Stimulated activated CD4-positive, alpha-beta T cell treated with anti-CD3 and anti-CD28 coated beads, Interleukin-15, amount 100 ng/mL, for 24 hours (primary cell): ENCODE data around the gene CASTOR2.
"Not testable (repeated sequence)": the region's sequence is repeated elsewhere in the genome, so short reads cannot be mapped to it uniquely, and the experiment has no call there.

Source experiments
- DNase-seq: peaks from one replicate; pipeline ENCODE4 v3.0.0-alpha.2; 2020

CASTOR2 gene

DNA sequence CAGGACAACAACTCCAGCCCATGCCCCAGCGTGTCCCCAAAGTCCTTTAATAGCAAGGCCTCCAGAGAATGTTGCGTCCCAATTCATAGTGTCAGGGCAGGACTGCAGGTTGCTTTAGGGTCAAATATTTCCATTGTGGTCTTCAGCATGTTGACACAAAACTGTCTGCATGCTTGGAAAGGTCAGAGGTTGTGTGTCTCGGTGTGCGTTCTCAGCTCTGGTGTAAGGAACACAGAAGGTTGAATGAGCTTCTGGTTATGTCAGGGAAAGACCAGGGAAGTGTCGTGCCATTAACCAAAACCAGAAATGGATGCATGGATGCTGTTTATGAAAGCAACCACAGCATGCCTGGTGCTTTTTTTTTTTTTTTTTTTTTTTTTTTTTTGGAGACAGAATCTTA is 31.9 kb downstream of the CASTOR2 start:
- not testable (repeated sequence) for DNase-seq

DNA sequence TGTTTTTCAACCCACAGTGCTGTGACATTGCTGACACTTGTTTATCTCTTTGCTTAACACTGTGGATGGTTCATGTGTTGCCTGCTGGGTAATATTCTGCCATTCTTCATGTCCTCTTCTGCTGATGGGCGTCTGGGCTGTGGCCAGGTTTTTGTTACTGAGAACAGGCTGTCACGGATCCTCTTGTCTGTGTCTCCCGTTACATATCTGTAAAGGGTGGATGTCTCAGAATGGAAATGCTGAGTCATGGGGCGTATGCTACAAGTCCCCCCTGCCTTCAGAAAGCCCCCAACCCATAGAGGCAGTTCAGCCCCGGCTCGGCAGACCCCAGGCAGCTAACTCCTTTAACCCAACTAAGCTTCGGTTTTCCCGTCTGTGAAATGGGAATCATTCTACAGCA is 33.3 kb downstream of the CASTOR2 start:
- not testable (repeated sequence) for DNase-seq

DNA sequence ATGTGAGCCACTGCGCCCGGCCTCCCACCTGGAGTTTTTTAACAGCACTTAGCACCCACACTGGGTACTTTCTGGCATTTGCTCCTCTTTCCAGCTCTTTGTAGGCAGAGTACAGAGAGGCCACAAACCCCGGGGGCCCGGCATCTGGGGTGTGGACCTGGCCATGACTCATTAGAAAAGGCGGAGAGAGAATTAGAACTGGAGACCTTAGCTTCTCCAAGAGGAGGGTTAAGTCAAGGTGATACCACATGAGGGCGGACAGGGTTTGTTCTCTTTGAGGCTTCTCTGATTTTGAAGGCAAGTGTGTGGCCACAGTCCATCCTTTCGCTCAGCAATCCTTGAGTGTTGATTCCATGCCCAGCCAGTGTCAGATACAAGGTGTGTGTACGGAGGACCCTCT is 36.9 kb downstream of the CASTOR2 start:
- DNase-seq, result not testable (repeated sequence)

DNA sequence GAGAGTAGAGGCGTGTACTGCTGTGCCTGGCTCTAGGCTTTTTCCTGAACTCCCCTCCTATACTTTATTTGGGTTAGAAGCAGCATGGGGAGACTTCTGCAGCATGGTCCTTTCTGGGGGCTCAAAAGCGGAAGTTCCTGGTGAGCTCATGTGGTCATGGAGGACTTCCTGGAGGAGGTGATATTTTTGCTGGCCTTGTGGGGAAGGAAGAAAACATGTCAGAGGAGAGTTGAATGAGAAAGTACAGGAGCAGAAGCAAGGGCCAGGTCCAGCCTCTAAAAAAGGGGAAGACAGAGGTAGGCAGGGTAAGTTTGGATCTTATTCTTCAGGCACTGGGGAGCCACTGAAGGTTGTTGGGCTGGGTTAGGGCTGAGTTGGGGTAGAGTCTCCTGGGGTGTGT is 45.5 kb downstream of the CASTOR2 start:
- DNase-seq, result no peak

DNA sequence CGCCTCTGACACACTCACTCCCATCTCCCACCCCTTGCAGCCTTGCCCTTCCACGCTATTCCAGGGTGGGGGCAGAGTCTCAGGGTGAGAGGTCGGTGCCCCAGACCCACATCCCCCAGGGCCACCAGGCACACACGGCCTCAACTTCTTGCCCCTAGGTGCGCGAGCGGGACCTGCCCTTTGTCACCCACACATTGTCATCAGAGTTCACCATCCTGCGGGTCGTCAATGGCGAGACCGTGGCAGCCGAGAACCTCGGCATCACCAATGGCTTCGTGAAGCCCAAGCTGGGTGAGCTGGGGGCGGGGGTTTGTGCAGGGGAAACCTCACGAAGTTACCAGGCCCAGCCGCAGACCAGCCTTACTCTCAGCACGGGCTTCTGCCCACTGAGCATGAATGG is 53.3 kb downstream of the CASTOR2 start:
- DNase-seq, result no peak

DNA sequence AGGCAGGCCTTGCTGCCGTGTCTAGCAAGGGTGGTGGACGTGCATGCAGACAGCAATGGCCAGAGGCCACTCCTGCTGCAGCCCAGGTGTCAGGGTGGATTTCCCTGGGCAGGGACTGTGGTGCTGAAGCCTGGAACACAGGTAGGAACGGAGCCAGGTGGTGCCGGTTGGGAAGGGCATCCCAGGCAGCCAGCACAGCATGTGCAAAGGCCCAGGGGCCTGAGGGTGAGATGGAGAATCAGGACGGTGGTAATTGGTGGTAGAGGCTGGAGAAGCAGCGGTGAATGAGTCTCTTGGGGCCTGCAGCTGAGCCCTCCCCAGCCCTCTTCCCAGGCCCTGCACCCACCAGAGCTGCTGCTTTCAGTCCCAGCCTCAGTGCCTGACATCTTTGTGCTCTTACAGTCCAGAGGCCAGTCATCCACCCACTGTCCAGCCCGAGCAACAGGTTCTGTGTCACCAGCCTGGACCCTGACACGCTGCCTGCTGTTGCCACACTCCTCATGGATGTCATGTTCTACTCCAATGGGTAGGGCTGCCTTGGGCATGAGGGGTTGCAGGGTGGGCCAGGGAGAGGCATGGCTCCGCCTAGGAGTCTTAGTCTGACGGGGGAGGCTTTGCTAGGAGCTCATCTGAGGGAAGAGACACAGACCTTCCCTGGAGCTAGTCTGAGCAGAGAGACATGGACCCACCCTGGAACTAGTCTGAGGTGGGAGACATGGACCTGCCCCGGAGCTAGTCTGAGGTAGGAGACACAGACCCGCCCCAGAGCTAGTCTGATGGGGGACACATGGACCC is 54.3 kb downstream of the CASTOR2 start:
- DNase-seq, result no peak

DNA sequence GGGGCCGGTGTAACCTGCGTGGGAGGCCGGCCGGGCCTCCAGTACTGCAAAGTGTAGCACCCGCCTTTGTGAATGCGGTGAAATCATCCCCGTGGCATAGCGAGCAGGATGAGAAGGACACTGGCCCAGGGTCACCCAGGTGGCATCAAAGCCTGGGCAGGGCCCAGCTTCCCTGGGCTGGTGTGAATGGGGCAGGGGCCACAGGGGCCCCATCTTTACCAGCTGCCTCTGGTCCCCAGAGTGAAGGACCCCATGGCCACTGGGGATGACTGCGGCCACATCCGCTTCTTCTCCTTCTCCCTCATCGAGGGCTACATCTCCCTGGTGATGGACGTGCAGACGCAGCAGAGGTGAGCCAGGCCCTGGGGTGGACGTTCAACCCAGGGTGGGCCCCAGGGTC is 55.3 kb downstream of the CASTOR2 start:
- DNase-seq, result no peak

DNA sequence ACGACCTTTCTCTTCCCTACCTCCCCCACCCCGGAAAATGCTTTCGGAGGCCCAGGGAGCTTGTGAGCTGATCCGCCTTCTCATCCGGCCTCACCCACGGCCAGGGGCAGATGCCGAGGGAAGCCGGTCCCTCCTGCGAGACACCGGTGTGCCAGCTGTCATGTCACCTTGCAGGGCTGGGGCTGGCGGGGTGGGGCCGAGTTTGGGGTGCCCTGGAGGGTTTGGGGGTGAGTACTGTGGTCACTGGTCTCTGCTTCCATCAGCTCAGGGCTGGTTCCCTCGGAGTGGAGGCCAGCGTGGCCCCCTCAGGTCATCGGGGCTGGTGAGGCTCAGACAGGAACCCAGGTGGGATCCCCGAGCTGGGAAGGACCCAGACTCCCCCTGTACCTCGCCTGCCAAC is 60.4 kb downstream of the CASTOR2 start:
- DNase-seq, result no peak

DNA sequence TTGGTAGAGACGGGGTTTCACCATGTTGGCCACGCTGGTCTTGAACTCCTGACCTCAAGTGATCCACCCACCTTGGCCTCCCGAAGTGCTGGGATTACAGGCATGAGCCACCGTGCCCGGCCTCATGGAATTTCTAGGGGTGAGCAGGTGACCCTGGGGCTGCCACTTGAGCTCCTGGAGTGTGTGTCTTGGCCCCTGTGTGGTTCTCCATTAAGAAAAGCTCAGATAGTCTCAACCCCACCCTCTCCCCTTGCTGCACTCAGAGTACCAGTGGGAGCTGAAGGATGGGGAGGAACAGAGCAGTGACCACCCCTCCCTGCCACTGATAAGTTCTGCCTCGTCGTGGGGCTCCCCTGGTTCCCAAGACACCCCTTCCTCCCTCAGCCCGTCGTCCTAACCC is 63.8 kb downstream of the CASTOR2 start:
- no peak for DNase-seq

DNA sequence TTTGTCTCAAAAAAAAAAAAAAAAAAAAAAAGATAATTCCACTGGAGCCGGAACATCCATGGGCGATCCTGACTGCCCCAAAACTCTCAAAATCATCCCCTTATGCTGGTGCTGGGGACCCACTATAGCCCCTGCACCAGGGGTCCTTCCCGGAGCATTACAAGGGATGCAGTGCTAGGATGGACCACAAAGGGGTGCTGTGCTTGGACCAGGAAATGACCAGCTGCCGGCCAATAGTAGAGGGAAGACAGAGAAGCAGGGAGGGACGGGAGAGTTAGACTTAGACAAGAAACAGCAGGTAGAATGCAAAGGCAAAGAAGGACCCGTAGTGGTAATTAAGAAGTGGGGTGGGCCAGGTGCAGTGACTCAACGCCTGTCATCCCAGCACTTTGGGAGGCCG is 68.6 kb downstream of the CASTOR2 start:
- DNase-seq, result no peak

DNA sequence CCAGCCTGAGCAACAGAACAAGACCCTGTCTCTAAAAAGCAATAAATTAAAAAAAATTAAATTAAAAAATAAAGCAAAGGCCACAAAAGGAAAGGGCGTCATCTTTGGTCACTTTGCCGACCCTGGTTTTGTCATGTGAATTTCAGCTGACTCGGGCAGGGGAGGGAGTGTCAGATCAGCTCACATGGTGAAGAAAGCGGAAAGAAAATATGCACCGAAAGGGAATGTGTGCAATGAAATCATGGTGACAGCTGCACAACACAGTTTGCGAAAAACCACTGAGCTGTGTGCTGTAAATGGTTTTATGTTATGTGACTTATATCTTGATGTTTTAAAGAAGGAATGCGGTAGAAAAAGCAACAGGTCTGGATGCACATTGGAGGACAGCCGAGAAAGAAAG is 69.3 kb downstream of the CASTOR2 start:
- DNase-seq, result no peak

DNA sequence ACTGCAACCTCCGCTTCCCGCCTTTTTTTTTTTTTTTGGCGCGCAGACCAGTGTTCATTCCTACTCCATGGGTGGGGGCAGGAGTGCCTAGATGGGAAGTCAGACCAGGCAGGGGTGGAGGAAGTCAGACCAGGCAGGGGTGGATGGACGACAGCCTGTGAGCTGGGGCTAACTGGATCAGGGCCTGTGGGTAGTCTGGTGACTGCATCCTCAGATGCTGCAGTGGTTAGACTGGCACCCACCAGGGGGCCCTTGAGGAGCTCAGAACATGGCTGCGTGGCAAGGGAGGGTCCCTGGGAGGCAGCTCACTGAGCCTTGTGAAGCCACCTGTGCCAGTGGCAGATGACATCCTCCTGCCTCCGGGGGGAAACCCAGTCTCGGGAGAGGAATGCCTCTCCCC is 74.0 kb downstream of the CASTOR2 start:
- no peak for DNase-seq

DNA sequence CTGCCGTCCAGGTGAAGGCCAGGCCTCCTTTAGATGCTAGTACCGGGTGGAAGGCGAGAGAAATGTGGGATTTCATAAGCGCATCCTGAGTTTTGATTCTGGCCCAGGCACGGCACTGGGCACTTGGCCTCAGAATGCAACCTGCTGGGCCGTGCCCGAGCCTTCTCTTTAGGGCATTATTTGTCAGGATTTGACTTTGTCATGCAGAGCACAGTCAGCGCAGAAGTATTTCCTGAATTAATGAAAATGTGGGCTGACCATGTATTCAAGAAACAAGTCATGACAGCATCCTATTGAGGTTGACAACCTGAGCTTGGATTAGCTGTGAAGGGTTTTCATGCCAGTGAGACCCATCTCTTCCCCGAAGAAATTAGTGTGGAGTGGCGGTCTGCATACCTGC is 74.7 kb downstream of the CASTOR2 start:
- no peak for DNase-seq

DNA sequence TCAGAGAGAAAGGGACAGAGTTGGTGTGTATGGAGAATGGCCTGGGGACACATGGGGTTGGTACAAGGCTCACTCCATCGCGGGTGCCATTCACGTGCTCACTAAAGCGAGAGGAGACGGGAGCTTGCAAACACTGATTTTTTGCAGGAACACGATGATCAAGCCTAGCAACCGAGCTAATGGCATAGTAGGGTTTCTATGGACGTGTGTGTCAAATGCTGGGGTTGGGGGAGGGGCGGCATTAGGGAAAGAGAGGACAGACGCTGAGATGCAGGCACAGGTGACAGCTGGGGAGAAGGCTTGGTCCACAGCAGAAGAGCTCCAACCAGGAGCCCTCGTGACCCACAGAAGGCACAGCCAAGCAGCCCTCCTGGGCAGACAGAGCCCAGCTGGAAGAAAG is 75.2 kb downstream of the CASTOR2 start:
- no peak for DNase-seq

DNA sequence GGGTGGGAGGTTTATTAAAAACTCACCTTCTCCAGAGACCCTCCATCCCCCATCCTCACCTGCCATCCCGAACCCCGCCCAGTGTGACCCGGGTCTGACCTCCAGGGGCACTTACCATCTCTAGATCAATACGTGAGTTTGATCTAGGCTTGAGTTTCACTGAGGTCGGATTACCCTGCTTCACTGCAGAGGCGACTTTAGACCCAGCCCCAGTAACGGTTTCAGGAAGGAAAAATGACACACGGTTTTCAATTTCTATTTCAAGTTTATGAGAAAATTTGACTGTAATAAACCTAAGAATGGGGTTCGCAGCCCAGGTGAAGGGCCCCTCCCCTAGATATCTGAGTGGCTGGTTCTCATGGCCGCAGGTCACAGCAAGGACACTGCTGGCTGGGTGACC is 76.0 kb downstream of the CASTOR2 start:
- no peak for DNase-seq

DNA sequence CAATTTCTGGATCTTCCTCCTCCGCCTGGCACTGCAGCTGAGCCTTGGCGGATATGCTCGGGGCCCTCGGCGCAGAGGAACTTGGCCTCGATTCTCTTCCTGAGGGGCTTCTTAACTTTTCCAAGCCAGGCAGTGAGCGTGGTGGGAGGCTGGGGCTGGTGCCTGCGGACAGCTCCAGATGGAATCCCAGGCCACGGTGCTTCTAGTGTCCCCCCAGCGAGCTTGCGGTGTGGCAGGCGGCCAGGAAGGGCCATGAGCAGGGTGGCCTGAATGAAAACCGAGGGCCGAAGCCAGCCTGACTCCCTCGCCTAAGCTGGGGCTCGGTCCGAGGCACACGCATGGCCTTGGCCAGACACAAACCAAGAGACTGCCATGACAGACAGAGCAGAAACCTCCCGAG is 77.8 kb downstream of the CASTOR2 start:
- no peak for DNase-seq

DNA sequence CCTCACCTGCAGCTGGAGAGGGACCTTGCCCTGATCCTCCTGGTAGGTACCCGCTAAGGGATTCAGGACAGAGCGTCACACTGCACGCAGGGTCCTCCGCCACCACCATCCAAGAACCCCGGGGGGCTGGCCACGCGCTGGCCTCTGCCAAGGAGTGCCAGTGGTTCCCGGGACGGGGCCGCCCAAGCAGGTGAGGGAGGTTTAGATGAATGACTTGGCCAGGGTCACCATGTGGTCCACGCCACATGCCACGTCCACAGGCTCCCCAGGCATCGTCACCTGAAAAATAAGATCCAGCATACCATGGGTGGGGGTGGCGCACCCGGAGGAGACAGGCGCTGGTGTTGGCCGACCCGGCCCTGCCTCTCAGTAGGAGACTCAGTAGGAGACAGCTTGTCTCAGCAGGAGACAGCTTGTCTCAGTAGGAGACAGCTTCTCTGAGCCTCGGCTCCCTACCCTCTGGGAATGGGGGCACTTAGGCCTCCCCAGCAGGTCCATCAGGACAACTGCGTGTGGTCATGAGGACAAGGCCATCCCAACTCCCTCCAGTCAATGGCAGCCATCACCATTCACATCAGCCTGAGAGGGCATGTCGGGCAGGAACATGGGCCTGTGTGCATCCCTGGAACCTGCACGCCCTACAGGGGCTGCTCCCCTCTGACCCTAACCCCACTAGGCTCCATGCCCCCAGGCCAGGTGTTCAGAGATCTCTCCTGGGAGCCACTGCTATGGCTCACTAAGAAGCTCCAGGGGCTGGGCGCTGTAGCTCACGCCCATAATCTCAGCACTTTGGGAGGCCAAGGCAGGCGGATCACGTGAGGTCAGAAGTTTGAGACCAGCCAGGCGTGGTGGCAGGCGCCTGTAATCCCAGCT is 78.6 kb downstream of the CASTOR2 start:
- no peak for DNase-seq

DNA sequence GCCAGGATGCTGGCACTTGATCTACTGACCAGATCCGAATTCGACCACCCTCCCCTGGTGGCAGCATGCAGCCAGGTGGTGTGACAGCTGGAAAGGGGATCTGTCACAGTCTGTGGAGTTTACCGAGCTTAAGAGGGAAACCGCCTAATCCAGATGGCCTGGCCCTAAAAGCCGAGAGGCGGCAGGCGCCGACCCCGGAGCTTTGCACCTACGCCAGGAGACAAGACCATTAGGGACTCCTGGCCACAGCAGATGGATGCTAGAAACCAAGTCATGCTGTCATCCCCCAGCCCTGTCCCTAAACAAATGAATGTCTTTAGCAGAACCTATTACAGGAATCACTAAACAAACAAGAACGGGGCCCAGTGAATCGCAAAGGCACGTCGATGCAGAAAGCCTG is 81.4 kb downstream of the CASTOR2 start:
- DNase-seq, result no peak

DNA sequence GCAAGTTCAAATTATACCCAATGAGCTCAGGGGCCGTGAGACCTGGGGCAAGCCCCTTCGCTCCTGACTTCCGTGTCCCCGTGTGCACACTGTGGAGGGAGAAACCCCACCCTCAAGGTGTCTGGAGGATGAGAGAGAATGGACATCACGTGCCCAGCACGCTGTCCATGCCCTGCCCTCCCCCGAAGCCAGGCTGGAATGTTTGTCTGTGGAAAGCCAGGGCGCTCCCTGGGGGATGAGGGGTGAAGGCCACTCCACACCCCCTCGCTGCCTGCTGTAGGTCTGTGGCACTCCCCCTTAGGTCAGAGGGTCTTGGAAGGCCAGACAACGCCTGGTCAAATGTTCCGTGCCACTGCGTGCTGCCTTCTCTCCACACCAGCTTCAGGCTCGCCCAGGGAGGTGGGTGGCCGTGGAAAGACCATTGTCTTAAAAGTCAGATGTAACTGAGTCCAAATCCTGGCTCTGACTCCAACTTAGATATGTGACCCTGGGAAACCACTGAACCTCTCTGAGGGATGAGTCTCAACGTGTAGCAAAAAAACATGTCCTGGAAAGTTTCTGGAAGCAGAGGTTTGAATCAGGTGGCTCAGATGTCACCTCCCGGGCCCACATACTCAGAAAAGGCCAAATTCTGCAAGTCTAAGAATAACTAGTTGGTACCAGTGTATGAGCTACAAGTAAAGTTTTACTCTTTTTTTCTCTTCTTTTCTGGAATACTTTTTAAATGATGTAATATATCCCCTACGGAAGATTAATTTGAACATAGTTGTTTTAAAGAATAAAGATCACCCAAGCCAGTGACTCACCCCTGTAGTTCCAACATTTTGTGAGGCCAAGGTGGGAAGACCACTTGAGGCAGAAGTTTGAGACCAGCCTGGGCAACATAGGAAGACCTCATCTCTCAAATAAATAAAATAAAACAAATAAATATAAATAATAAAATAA is 84.2 kb downstream of the CASTOR2 start:
- no peak for DNase-seq

DNA sequence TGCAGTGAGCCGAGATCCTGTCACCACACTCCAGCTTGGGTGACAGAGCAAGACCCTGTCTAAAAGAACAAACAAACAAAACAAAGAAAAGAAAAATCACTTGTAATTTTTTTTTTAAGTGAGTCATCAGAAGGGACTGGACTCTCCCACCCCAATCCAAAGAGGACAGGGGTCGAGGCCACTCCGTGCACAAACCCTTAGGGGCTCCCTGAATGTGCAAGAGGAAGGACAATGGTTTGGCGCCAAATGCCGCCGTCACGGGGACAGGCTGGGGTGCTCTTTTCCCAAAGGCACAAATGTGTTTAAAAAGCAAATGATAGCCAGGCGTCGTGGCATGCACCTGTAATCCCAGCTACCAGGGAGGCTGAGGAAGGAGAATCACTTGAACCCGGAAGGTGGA is 85.3 kb downstream of the CASTOR2 start:
- DNase-seq, result no peak

DNA sequence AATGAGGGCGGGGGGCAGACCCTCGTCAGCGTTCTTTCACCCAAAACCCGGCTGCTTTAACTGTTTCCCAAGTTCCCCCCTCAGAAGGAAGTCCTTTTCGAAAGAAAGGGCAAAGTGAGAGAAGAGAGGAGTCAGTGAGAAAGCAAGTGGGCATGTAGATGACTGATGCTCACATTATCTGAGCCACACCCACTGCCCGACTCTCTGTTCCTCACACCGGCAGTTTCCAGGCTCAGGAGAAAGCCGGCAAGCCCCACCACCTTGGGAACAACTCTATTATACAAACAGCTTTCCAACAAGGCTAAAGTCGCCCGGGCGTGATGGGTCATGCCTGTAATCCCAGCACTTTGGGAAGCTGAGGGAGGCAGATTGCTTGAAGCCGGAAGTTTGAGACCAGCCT is 86.0 kb downstream of the CASTOR2 start:
- no peak for DNase-seq

DNA sequence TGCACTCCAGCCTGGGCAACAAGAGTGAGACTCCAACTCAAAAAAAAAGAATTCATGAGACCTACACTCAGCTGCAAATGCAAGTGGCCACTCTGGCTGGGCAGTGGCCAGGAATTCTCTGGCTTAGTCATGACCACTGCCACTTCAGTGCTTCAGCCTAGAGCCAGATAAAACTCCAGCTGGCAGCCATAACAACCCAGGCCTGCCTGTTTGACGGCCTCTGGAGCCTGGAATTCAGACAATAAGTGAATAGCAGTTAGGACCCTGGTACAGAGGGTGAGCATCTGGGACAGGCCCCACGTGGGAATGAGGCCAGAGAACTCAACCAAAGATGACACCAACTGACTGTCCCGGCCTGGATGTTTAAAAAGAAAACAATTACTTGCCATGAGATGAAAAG is 90.2 kb downstream of the CASTOR2 start:
- DNase-seq, result no peak

DNA sequence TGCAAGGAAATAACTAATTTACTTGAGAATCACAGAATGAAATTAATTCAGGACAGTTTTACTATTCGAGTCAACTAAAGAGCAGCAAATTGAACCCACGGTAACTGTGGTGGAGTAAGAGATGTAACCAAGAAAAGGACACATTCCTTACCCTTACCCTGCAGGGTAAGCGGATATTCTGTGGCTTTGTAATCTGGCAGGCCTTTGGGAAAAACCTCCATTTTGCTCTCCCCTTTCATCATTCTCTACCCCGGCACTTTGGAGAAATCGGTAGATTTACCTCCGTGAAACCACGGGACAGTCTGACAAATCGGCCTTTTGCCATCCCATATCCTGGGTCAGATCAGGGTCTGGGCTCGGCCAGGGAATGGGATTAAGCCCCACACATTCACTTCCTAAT is 90.7 kb downstream of the CASTOR2 start:
- no peak for DNase-seq
